ENCODE data around the gene XRCC3. TPM values are rescaled to one million over a fixed set of nuclear protein-coding genes. Genes with fewer than 3 reads are reported as not detected.
A peak's percentile ranks its signal among the peaks of the same experiment; 100 is the strongest.
"Not testable (repeated sequence)": the region's sequence is repeated elsewhere in the genome, so short reads cannot be mapped to it uniquely, and the experiment has no call there.

The XRCC3 gene
- total RNA-seq, 1 donor from 2014 or later, result 4.1 TPM

GRCh38 chr14:103657471-103657870, 57.8 kb downstream of the XRCC3 start:
- Histone ChIP-seq H3K27ac (replicated peaks) (no peak overlapping the region), H3K4me1 (peaks cover 57% of the 10 kb centered on the region), H3K36me3 (peaks cover 81% of the 10 kb centered on the region), H3K9me3 (replicated peaks) (no peaks in the 10 kb centered on the region), H3K27me3 (ENCODE audit: low read depth) (no peaks in the 10 kb centered on the region), H3K4me3 (no peak overlapping the region)
- no peak for TF ChIP-seq CTCF (IDR thresholded peaks at IDR 0.05; ENCODE audit: borderline replicate concordance)
- intact Hi-C loops (cut with micrococcal nuclease), result no loop called here
- peak; percentile 34 for DNase-seq

GRCh38 chr14:103656756-103657133, 58.5 kb downstream of the XRCC3 start:
- Histone ChIP-seq H3K27me3 (ENCODE audit: low read depth) (no peaks in the 10 kb centered on the region), H3K36me3 (peaks cover 74% of the 10 kb centered on the region), H3K9me3 (replicated peaks) (no peaks in the 10 kb centered on the region), H3K27ac (replicated peaks) (no peak overlapping the region), H3K4me3 (no peak overlapping the region), H3K4me1 (peaks cover 64% of the 10 kb centered on the region)
- intact Hi-C loops (cut with micrococcal nuclease), result no loop called here
- TF ChIP-seq CTCF (IDR thresholded peaks at IDR 0.05; ENCODE audit: borderline replicate concordance), result no peak
- DNase-seq, result no peak

- H3K27ac ChIP-seq (replicated peaks), result no peak overlapping the region
- H3K36me3 ChIP-seq, result peaks cover 68% of the 10 kb centered on the region
- no peak overlapping the region for H3K4me3 ChIP-seq
- no peak for TF ChIP-seq CTCF (IDR thresholded peaks at IDR 0.05; ENCODE audit: borderline replicate concordance)
- peaks cover 70% of the 10 kb centered on the region for H3K4me1 ChIP-seq
- intact Hi-C loops (cut with micrococcal nuclease), result no loop called here
- H3K27me3 ChIP-seq (ENCODE audit: low read depth), result no peaks in the 10 kb centered on the region
- H3K9me3 ChIP-seq (replicated peaks), result no peaks in the 10 kb centered on the region
- DNase-seq, result no peak
Measured at GRCh38 chr14:103656031-103656755, 59.1 kb downstream of the XRCC3 start.

- no peak for DNase-seq
- Histone ChIP-seq H3K4me3 (no peak overlapping the region), H3K9me3 (replicated peaks) (no peaks in the 10 kb centered on the region), H3K4me1 (peaks cover 83% of the 10 kb centered on the region), H3K27ac (replicated peaks) (peak overlapping the region; percentile 5), H3K36me3 (peaks cover 53% of the 10 kb centered on the region), H3K27me3 (ENCODE audit: low read depth) (no peaks in the 10 kb centered on the region)
- intact Hi-C loops (cut with micrococcal nuclease), result no loop called here
- no peak for TF ChIP-seq CTCF (IDR thresholded peaks at IDR 0.05; ENCODE audit: borderline replicate concordance)
Measured at GRCh38 chr14:103654619-103655018, 60.6 kb downstream of the XRCC3 start.

GRCh38 chr14:103653805-103654204, 61.4 kb downstream of the XRCC3 start:
- Histone ChIP-seq H3K36me3 (peaks cover 44% of the 10 kb centered on the region), H3K27ac (replicated peaks) (peak overlapping the region; percentile 68), H3K4me1 (peaks cover 86% of the 10 kb centered on the region), H3K27me3 (ENCODE audit: low read depth) (no peaks in the 10 kb centered on the region), H3K4me3 (peak overlapping the region; percentile 20), H3K9me3 (replicated peaks) (no peaks in the 10 kb centered on the region)
- no peak for DNase-seq
- intact Hi-C loops (cut with micrococcal nuclease), result no loop called here
- TF ChIP-seq CTCF (IDR thresholded peaks at IDR 0.05; ENCODE audit: borderline replicate concordance), result no peak

GRCh38 chr14:103653336-103653735, 61.9 kb downstream of the XRCC3 start:
- DNase-seq; H3K27me3 ChIP-seq (ENCODE audit: low read depth); H3K9me3 ChIP-seq (replicated peaks); intact Hi-C loops (cut with micrococcal nuclease): not testable (repeated sequence)
- peaks cover 43% of the 10 kb centered on the region for H3K36me3 ChIP-seq
- H3K4me3 ChIP-seq, result peak overlapping the region; percentile 20
- peak overlapping the region; percentile 68 for H3K27ac ChIP-seq (replicated peaks)
- H3K4me1 ChIP-seq, result peaks cover 90% of the 10 kb centered on the region
